Osteoblast (primary cell): ENCODE data around the gene SLC30A7. TPM values are rescaled to one million over a fixed set of nuclear protein-coding genes. Genes with fewer than 3 reads are reported as not detected.
A peak's percentile ranks its signal among the peaks of the same experiment; 100 is the strongest.

ENCODE experiments used
- DNase-seq: peaks from one replicate; pipeline ENCODE4 v3.0.0; 2011; ENCODE audit warnings: low spot score, mixed read lengths; ENCODE audit not compliant: insufficient read length; ENCODE audit errors: missing footprints
- H2AFZ ChIP-seq: 2 replicates; pipeline ENCODE4 v1.6.0; 2011; ENCODE audit warnings: mild to moderate bottlenecking, low read length
- H3K27ac ChIP-seq: 2 replicates; pipeline ENCODE4 v1.5.1; 2011; ENCODE audit warnings: mild to moderate bottlenecking, low read depth, low read length, moderate library complexity
- H3K27me3 ChIP-seq: 2 replicates; pipeline ENCODE4 v1.6.0; 2012; ENCODE audit warnings: mild to moderate bottlenecking, control low read depth, inconsistent platforms, low read length, moderate library complexity; ENCODE audit not compliant: insufficient read depth
- H3K36me3 ChIP-seq: 2 replicates; pipeline ENCODE4 v1.5.1; 2011; ENCODE audit warnings: mild to moderate bottlenecking, low read length, control low read depth, moderate library complexity; ENCODE audit not compliant: insufficient read depth
- H3K4me1 ChIP-seq: 2 replicates; pipeline ENCODE4 v1.5.1; 2011; ENCODE audit warnings: mild to moderate bottlenecking, low read length, control low read depth, moderate library complexity; ENCODE audit not compliant: insufficient read depth
- H3K4me2 ChIP-seq: 2 replicates; pipeline ENCODE4 v1.6.0; 2011; ENCODE audit warnings: mild to moderate bottlenecking, low read length; ENCODE audit not compliant: insufficient read depth
- H3K4me3 ChIP-seq: fragments of 200-600 bp; sonication (generic); 3 replicates; pipeline ENCODE4 v1.5.1; 2012; ENCODE audit warnings: mild to moderate bottlenecking, low read length, inconsistent platforms; ENCODE audit not compliant: insufficient read depth
- H3K79me2 ChIP-seq: 2 replicates; pipeline ENCODE4 v1.6.0; 2012; ENCODE audit warnings: mild to moderate bottlenecking, low read length, control low read depth, inconsistent platforms; ENCODE audit not compliant: insufficient read depth
- H3K9me3 ChIP-seq: 2 replicates; pipeline ENCODE4 v1.5.1; 2011; ENCODE audit warnings: low read depth, low read length, control low read depth
- H4K20me1 ChIP-seq: 2 replicates; pipeline ENCODE4 v1.6.0; 2012; ENCODE audit warnings: mild to moderate bottlenecking, low read length, control low read depth; ENCODE audit not compliant: insufficient read depth
- total RNA-seq: library from RNA; depleted of rRNA; stranded (reverse); fragments of >200 nt; gene quantifications from 2 replicates; pipeline ENCODE4 v1.2.3, GENCODE V29; 2012
- TF ChIP-seq, protein P1 (sequence below): IDR thresholded peaks from 2 replicates; pipeline ENCODE4 v1.5.1; 2011; ENCODE audit warnings: mild to moderate bottlenecking, low read depth, low read length, moderate library complexity; ENCODE audit errors: extremely low read depth

SLC30A7 gene
- total RNA-seq, 1 donor: 69.8 TPM

- H2AFZ ChIP-seq: no peak overlapping the region
- no peaks in the 10 kb centered on the region for H3K9me3 ChIP-seq
- no peaks in the 10 kb centered on the region for H3K36me3 ChIP-seq
- peaks cover 23% of the 10 kb centered on the region for H3K4me1 ChIP-seq
- no peak for DNase-seq
- H3K79me2 ChIP-seq: no peaks in the 10 kb centered on the region
- H3K27ac ChIP-seq: peak overlapping the region; percentile 88
- TF ChIP-seq, protein P1, sequence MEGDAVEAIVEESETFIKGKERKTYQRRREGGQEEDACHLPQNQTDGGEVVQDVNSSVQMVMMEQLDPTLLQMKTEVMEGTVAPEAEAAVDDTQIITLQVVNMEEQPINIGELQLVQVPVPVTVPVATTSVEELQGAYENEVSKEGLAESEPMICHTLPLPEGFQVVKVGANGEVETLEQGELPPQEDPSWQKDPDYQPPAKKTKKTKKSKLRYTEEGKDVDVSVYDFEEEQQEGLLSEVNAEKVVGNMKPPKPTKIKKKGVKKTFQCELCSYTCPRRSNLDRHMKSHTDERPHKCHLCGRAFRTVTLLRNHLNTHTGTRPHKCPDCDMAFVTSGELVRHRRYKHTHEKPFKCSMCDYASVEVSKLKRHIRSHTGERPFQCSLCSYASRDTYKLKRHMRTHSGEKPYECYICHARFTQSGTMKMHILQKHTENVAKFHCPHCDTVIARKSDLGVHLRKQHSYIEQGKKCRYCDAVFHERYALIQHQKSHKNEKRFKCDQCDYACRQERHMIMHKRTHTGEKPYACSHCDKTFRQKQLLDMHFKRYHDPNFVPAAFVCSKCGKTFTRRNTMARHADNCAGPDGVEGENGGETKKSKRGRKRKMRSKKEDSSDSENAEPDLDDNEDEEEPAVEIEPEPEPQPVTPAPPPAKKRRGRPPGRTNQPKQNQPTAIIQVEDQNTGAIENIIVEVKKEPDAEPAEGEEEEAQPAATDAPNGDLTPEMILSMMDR: no peak
- no peaks in the 10 kb centered on the region for H3K27me3 ChIP-seq
- no peak overlapping the region for H3K4me3 ChIP-seq
- H3K4me2 ChIP-seq: no peak overlapping the region
- H4K20me1 ChIP-seq: no peaks in the 10 kb centered on the region
These were observed 29.0 kb upstream of the SLC30A7 start for GRCh38 chr1:100866901-100867206.

GRCh38 chr1:100868364-100868995 lies 27.4 kb upstream of the SLC30A7 start:
- Histone ChIP-seq H3K9me3 (no peaks in the 10 kb centered on the region), H3K4me3 (peak overlapping the region; percentile 51), H3K36me3 (no peaks in the 10 kb centered on the region), H2AFZ (peak overlapping the region; percentile 79), H3K4me1 (peaks cover 9% of the 10 kb centered on the region), H3K4me2 (peak overlapping the region; percentile 80), H3K27ac (no peak overlapping the region), H4K20me1 (no peaks in the 10 kb centered on the region), H3K27me3 (no peaks in the 10 kb centered on the region), H3K79me2 (no peaks in the 10 kb centered on the region)
- TF ChIP-seq, protein P1: peak; percentile 64
- no peak for DNase-seq

DNA sequence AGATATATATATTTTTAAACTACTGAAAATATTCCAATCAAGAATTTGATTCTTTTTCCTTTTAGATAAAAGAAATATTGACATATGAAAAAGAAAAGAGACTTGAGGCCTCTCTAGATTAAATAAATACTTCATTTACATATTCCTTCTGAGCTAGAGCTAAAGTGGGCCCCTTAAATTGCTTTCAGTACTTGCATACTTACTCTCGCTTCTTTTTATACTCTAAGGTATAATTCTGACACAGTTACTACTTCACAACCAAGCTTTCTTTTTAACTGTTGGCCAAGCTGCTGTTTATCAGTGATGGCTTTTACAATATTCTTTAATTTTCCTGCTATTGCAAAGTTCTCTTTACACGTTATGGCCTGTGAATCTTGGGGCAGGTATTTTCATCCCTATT lies 25.9 kb upstream of the SLC30A7 start:
- Histone ChIP-seq H4K20me1 (no peaks in the 10 kb centered on the region), H3K36me3 (no peaks in the 10 kb centered on the region), H3K4me3 (no peak overlapping the region), H3K27ac (no peak overlapping the region), H3K4me1 (peaks cover 9% of the 10 kb centered on the region), H3K9me3 (no peaks in the 10 kb centered on the region), H3K4me2 (no peak overlapping the region), H3K79me2 (no peaks in the 10 kb centered on the region), H2AFZ (no peak overlapping the region), H3K27me3 (no peaks in the 10 kb centered on the region)
- DNase-seq: no peak
- TF ChIP-seq, protein P1: no peak

DNA sequence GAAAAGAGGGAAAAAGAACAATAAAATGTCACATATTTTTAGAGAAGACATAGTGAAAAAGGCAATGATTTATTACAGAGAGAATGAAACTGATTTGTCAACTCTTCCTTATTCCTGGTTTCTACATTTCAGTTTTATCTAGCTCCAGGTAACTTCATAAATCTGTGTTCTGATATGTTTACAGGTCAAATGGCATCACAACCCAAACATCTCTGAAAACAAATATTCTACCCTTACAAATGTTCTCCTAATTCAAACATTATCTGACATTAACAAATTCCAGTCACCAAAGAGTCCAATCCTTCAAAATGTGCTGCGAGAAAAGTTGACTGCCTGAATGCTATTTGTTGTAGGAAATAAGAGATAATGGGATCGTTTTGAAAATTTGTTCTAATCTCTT lies 21.5 kb upstream of the SLC30A7 start:
- TF ChIP-seq, protein P1: no peak
- Histone ChIP-seq H3K9me3 (no peaks in the 10 kb centered on the region), H3K4me3 (no peak overlapping the region), H4K20me1 (no peaks in the 10 kb centered on the region), H3K27me3 (no peaks in the 10 kb centered on the region), H3K27ac (no peak overlapping the region), H3K79me2 (no peaks in the 10 kb centered on the region), H3K4me2 (no peak overlapping the region), H3K4me1 (no peaks in the 10 kb centered on the region), H3K36me3 (peaks cover 9% of the 10 kb centered on the region), H2AFZ (no peak overlapping the region)
- DNase-seq: no peak
